Measurements from ENCODE around the gene SEMA3D.

DNA sequence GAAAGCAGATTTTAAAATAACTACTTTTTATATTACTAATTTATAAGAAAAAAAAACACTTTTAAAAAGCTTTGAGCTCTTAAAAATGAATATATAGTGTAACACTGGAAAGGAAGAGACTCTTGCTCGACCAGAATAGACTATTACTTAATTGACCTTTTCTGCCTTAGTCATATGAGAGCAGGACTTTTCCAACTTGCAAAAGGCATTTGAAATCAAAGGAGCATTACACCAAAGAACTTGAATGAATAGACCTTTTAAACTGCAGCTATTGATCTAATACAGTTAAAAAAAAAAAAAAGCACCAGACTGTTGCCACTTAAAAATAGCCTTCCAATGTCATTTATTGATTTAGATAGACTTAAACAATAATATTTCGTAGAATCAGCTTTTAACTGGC is 17.2 kb upstream of the SEMA3D start:
- TF ChIP-seq, protein P1, sequence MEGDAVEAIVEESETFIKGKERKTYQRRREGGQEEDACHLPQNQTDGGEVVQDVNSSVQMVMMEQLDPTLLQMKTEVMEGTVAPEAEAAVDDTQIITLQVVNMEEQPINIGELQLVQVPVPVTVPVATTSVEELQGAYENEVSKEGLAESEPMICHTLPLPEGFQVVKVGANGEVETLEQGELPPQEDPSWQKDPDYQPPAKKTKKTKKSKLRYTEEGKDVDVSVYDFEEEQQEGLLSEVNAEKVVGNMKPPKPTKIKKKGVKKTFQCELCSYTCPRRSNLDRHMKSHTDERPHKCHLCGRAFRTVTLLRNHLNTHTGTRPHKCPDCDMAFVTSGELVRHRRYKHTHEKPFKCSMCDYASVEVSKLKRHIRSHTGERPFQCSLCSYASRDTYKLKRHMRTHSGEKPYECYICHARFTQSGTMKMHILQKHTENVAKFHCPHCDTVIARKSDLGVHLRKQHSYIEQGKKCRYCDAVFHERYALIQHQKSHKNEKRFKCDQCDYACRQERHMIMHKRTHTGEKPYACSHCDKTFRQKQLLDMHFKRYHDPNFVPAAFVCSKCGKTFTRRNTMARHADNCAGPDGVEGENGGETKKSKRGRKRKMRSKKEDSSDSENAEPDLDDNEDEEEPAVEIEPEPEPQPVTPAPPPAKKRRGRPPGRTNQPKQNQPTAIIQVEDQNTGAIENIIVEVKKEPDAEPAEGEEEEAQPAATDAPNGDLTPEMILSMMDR (IDR thresholded peaks at IDR 0.05; ENCODE audit: low read depth, low read length) = no peak
- TF ChIP-seq POLR2A (IDR thresholded peaks at IDR 0.05; ENCODE audit: extremely low read depth, insufficient read length) (no peak), MYC (IDR thresholded peaks at IDR 0.05; ENCODE audit: low read depth, low read length) (no peak)
- TF ChIP-seq, protein P2, sequence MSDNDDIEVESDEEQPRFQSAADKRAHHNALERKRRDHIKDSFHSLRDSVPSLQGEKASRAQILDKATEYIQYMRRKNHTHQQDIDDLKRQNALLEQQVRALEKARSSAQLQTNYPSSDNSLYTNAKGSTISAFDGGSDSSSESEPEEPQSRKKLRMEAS (IDR thresholded peaks at IDR 0.05; ENCODE audit: low read depth, low read length) = no peak
